Brain pericyte (primary cell): ENCODE measurements around the gene CLMP.
"Not testable (repeated sequence)": the region's sequence is repeated elsewhere in the genome, so short reads cannot be mapped to it uniquely, and the experiment has no call there.

Experiments
- DNase-seq: peaks from one replicate; pipeline ENCODE4 v3.0.0-alpha.2; 2012; ENCODE audit warnings: low read depth, low spot score

CLMP gene

DNA sequence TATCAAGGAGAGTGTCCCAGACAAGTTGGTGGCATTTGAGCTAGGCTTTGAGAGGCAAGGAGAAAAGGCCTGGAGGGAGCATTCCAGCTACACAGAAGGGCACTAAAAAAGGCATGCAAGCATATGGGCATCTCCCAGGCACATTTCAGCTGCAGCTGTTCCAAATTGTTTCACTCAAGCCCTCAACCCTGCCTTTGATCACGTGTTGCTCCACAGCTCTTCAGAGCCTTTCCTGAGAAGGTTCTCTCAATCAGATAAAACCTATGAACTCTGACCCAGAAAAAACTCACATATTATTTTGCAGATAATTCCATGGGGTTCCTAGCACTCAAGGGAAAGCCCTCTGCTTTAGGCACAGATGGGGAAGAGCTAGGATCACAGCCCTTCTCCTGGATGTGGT lies 108.7 kb downstream of the CLMP start:
- DNase-seq = no peak

DNA sequence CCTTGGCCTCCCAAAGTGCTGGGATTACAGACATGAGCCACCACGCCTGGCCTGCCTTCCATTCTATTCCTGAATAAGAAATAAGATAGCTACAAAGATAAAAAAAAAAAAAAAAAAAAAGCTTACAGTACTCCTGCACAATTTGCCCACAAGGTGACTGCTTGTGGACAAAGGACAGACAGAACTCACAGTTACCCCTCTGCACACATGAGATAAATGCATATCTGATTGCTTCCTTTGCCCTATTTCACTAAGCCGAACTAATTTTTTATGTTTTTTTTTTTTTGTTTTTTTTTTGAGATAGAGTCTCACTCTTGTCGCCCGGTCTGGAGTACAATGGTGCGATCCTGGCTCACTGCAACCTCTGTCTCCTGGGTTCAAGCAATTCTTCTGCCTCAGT lies 109.6 kb downstream of the CLMP start:
- DNase-seq = no peak

DNA sequence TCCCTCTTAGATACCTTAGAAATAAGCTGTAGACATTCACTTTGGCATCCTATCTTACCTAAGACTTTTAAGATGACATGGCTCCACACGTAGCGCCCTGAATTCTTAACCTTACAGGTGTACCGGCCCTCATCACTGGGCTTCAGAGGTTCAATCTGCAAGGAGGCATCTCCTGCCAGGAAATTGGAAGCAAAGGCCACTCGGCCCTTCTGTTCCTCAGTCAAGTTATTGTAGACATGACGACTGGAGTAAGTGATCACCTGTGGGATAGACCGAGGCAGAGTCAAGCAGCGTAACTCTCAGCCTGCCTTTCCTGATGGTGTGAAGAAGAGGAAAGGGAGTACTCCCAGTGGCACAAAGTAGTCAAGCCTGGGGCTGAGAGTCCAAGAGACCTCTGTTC lies 110.6 kb downstream of the CLMP start:
- no peak for DNase-seq

DNA sequence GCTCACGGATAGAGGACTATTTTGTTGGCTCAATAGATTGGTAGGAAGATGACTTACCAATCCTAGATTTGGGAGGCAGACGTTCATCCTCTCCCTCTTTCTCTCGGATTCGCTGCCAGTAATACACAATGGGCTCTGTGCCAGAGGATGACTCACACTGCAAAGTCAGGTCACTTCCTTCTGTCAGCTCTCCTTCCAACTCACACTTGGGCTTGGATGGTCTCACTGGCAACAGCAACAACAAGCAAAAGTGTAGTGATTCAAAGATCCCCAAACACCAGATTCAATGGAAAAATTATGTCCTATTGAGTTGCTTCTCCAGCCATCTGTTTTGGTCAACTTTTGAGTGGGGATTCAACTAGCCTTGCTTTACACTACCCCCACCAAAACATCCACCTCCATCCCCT lies 111.4 kb downstream of the CLMP start:
- DNase-seq = peak; percentile 90

DNA sequence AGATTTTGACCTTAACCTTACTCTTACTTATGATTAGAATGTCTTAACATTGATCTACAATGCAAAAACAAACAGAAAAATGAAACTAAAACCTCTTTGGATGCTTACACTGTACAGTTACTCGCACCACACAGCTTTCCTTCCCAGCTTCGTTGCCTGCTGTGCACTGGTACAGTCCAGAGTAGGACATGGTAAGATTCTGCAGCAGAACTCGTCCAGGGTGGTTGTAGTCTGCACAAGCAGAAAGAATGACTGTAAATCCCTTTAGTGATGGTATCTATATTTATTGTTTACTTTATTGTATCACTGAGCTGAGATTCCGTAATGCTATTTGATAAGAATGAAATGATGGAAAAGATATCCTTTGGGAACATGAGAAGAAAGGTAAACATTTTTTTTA lies 112.1 kb downstream of the CLMP start:
- DNase-seq = no peak

DNA sequence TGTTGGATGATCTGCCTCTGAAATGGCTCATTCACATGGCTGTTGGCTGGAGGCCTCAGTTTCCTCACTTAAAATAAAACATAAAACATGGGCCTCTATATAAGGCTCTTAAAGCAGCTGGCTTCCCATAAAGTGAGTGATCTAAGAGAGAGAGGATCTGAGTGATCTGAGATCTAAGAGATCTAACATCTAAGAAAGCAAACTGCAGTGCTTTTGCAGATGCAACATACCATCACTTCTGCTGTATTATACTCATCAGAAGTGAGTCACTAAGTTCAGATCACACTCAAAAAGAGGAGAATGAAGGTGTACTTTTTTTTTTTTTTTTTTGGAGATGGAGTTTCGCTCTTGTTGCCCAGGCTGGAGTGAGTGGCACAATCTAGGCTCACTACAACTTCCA lies 115.0 kb downstream of the CLMP start:
- no peak for DNase-seq

DNA sequence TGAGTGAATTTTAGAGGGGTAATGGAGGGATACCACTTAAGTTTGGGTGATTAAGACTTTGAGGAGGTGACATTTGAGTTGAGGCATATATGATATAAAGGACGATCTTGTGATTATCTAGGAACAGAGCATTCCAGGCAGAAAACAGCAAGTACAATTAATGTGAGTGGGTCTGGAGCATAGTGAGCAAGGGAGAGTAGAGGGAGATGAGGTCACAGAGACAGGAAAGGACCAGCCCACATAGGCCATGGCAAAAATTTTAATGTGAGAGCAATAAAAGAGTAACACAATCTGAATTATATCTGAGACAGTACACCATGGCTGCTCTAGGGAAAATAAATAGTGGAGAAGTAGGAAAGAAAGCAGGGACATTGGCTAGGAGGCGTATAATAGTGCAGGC lies 118.6 kb downstream of the CLMP start:
- no peak for DNase-seq

DNA sequence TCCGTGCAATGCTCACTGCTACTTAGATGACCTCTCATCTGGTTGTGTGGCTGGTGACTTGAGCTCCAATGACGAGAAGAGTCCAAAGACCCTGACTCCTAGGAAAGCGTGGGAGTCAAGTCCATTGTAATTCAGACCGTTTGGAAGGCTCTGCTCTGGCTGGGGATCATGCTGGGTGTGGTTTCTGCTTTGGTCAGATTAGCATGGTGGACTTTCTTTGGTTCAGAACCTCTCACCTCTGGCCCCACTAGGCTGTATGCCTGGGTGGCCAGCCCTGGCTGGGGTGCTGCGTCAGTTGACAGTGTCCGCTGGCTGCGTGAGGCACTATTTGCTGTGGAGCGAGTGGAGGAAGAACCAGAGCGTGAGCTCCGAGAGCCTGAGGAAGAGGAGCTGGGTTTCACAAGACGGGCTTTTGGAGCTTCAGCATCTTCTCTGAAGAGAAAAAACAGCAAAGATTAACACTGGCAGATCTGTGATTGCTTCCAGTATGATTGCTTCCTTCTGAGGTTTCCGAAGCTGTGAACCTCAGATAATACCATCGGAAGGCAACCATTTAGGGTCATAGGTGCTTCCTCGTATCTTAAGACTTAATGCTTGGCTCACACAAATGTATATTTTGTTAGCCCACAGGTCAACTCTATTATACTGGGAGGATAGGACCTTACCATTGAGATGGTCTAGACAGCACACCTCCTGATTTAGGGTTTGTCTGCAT lies 121.5 kb downstream of the CLMP start:
- DNase-seq = no peak

DNA sequence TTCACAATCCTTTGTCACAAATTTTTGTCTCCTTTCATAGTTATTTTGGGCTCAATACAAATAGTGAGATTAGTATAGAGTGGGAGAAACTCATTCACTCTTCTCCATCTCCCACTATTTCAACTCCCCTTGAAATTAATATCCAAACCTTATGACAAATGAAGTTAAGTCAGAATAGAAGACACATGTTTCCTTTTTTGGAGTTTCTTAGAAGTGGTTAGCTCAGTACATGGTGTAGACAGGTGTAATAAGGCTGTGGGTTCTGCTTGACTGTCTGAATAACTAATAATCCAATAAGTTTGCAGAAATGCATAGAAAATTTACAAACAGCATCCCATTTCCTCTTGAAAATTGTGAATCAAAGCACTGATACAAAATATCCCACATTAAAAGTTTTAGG lies 122.3 kb downstream of the CLMP start:
- no peak for DNase-seq

DNA sequence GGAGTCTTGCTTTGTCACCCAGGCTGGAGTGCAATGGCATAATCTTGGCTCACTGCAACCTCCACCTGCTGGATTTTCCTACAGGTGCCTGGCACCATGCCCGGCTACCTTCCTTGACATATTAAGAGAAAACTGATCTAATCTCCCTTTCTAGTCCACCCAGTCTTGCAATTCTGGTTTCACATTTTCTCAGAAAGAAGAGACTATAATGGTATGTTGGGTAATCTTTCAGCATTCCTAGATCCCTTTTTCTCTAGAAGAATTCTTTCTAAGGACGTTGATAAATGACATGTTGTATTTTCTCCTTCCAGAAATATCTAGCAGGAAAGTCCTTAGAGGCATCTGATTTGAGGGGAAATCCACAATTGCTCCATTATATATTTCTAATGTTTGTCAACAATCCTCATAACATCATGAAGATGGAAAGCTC lies 122.7 kb downstream of the CLMP start:
- no peak for DNase-seq

DNA sequence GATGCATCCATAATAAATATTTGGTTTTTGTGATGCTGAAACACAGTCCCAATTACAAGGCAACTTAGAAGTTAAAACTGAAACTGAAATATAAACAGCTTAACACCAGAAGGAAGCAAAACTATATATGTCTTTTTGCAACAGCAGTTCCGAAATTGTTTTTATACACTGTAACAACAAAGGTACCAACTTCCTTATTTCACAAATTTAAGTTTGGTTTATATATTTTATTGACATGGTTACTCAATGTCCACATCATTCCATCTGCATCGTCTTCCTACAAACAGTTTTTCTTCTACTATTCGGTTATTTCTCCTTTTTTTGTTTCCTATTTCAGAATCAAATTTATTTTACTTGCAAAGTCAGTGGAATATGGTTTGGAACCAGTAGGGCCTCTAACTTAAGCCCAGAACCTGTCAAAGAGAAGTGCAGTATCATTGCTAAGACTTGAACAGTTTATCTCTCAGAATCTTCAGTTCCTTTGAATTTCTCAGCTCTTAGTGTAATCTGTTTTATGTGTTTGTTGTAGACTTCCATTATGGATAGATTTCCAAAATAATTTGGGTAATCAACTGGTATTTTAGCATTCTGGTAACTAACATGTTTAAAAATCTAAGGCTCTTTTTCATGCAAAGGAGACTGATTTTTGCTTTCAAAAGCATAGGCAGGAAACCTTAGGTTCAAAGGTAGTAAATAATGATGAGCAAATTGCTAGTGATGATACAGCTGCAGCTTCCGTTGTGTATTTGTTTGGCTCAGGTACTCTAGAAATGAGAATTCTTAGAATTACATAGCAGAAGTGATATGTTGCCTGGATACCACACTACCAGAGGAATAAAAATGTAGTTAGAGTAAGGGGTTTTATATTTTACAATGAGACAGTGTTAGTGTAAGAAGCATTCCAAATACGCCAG lies 124.9 kb downstream of the CLMP start:
- DNase-seq = no peak

DNA sequence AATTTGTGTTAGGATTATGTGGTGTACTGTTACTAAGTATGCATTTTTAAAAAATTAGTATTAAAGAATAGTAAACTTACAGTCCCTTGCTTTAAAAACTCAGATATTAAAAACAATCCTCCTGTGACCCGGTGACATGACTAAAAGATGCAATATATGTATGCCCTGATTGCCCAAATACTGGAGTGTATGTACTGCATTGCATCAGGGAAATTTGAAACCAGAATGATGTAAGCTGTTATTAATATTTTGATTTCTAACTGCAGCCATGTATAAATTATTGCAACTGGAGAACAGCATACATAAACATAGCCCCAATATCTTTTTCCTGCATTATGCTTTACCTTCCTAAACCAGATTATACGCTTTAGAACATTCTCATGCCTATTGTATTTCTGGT lies 129.4 kb downstream of the CLMP start:
- no peak for DNase-seq

DNA sequence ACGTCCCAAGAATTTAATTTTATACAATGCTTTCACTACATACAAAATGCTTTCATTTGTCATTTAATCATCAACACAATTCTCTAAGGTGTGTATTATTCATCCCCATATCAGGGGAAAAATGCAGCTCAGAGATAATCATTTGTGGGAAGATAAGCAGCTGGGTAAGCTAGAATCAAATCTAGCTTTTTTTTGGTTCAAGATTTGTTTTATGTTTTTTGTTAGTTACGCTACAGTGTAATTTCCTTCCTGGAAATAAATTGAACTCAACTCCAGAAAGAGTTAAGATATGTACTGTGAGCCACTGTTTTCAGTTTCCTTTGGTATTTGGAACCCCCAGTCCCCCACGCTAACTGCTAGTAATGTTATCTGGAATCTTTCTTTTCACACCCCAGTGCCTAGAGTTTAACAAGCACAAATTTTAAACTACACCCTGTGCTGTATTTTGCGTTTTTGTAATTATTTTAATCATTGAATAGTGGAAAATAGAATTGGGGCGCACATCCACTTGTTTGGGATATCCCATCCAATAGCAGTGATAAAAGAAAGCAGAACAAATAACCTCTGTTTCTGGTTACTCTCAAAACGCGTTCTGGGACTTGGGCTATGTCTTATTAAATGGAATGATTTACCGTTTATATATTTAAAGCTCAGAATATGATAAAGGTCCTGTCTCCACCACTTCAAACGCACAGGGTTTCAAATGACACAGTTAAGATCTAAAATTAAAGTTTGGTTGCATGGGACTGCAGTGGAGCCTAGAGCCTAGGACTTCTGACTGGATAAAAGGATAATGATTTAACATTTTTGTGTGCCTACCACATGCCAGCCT lies 131.0 kb downstream of the CLMP start:
- DNase-seq = no peak

DNA sequence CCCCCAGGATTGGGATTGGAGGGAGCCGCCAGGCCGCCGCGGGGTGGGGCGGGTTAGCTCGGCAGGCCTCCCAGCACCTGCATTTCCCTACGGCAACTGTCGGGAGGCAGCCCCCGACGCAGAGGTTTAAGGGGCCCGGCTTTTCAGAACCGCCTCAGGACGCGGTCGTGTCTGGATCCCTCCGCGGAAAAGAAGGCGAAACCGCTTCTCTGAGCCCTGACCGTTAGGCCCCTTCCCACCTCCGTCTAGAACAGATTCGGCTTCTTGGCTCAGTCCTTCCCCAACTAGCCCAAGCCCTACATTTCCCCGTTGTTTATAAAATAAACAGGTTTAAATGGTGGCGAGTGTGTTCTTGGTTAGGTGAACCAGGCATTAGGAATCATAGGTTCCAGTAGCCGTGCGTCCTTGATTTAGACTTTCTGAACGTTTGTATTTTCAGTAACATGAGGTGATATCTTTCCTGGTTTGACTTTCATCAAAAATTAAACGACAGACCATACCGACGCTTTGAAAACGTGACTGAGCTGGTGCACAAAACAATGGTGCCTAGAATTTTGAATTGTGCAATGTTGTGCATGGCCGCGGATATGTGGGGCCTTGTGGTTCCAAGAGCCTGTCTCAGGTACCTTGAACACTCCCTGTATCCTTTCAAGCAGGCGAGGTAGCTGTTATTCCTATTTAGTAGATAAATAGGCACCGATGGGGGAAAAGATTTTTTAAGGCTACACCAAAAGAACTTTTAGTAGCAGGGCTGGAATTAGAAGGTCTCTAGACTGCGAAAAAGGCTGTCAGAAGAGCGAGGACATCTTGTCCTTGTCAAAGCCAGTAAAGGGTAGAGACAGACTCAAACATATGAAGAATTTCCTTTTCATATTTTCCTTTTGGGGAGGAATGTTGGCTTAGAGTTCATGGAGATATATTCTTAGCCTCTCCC lies 131.9 kb downstream of the CLMP start:
- peak; percentile 26 for DNase-seq

DNA sequence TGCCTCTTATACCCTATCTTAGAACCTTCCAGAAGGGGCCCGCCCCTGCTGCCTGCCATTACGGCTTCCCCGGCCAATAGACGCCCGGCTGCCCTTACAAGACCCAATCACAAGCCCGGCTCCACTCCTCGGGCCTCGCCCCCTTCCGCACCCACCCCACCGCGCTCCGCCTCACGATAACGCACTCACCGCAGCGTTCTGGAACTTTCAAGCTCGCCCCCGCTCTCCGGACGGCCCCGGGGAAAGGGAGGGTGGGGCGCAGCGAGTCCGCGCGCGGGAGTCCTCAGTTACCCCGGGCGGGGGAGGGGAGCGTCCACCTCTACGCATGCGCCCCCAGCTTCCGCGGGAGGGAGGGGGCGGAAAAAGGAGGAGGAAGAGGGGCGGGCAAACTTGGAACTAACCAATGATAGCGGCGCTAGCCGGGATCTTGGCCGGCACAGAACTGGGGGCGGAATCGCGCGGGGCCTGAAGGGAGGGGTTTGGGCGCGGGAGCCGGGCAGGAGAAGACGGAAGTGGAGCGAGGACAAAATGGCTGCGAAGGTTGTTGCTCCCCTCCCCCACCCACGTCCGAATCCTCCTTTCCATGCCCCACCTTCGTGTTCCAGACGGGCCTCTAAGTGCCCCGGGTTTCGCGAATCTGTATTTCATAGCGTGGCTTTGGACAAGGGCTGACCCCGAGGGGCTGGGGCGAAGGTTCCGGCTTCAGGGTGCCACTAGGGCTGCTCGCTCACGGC lies 132.7 kb downstream of the CLMP start:
- peak; percentile 99 for DNase-seq

DNA sequence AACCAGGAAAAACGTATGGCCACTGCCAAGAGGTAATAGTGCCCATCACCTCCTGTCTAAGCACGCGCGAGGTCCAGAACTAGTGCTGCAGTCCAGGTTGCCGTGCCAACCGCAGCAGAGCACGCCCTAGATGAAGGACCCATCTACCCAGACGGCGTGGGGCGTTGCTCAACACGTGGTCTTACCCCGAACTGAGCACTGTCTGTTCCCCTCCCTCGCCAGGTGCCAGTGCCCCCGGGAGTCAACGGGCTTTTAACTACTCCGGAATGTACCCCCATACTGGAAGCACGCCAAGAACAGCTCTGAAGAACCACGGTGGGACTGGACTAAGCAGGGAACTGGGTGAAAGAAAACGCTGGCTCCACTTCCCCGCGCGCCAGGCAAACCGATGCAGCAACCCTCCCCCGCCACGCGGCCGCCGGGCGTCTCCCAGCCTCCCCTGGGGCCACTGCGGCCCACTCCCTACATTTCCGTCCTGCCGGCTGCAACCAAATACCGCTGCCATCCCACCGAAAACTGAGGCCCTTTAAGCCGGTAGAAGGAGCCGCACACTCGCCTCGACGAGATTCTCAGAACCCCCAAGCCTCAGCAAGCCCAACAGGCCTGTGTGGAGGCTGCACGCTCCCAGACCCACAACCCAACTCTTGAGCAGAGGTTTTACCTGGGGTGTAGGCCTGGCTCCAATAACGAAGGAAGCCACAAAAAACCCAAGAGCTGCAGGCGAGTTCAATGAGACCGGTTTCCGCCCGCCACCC lies 133.5 kb downstream of the CLMP start, which contains the start of gene HSPA8:
HSPA8 (minus strand) TSS at position 734 of the 755 bp plus-strand sequence. CDS start 812 bp downstream, outside the sequence.
- no peak for DNase-seq

DNA sequence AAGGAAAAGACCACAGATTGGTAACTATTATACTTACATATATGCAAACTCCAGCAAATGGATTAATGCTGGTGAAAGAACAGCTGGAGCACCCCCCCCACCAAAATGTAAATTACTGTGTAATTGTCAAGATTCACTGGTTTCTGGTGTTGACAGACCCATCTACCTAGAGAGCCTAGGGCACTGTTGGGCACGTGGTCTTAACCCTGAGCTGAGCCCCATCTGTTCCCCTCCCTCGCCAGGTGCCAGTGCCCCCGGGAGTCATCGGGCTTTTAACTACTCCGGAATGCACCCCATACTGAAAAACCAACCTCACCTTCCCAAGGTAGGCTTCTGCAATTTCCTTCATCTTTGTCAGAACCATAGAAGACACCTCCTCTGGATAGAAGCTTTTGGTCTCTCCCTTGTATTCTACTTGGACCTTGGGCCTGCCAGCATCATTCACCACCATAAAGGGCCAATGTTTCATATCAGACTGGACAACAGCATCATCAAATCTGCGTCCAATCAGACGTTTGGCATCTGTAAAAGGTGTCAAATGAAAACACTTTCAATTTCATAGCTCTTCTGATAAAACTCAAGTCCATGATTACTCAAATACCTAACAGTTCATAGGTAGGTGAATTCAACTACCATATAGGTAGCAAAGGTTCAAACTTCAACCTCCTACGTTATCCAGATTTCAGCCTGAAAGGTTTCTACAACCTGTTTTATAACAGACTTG lies 134.6 kb downstream of the CLMP start:
- no peak for DNase-seq

DNA sequence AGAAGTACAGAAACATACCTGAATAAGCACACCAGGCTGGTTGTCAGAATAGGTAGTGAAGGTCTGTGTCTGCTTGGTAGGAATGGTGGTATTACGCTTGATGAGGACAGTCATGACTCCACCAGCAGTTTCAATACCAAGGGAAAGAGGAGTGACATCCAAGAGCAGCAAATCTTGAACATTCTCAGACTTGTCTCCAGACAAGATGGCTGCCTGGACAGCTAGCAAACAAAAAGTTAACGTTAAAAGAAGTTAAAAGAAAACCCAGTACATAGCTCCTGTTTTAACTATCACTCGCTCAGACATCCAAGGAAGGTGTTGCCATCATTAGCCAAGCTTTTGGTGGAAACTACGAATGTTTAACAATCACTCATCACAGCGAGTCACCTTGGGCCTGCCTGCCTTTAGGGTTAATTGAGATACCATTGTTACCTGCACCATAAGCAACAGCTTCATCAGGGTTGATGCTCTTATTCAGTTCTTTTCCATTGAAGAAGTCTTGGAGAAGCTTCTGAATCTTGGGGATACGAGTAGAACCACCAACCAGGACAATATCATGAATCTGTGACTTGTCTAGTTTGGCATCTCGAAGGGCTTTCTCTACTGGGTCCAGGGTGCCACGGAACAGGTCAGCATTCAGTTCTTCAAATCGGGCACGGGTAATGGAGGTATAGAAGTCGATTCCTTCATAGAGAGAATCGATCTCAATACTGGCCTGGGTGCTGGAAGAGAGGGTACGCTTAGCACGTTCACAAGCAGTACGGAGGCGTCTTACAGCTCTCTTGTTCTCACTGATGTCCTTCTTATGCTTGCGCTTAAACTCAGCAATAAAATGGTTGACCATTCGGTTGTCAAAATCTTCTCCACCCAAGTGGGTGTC lies 135.8 kb downstream of the CLMP start:
- not testable (repeated sequence) for DNase-seq
